Nephron progenitor cell (in vitro differentiated cells): ENCODE data around the gene KLHL29.

Experiments used
- DNase-seq: peaks from one replicate; pipeline ENCODE4 v3.0.0; 2021
- H3K27ac Mint-ChIP-seq: 2 replicates; pipeline ENCODE4 v1.8.0; 2021; ENCODE audit warnings: mild to moderate bottlenecking, moderate library complexity, mixed read lengths
- H3K27me3 Mint-ChIP-seq: 2 replicates; pipeline ENCODE4 v1.8.0; 2021; ENCODE audit warnings: mild to moderate bottlenecking, low read depth, mixed read lengths; ENCODE audit not compliant: poor library complexity
- H3K36me3 Mint-ChIP-seq: 2 replicates; pipeline ENCODE4 v1.8.0; 2021; ENCODE audit warnings: low read depth, mixed read lengths
- H3K4me1 Mint-ChIP-seq: 2 replicates; pipeline ENCODE4 v1.8.0; 2021; ENCODE audit warnings: mixed read lengths
- H3K4me3 Mint-ChIP-seq: 2 replicates; pipeline ENCODE4 v1.8.0; 2021; ENCODE audit warnings: mild to moderate bottlenecking, moderate library complexity, mixed read lengths
- H3K9me3 Mint-ChIP-seq: 2 replicates; pipeline ENCODE4 v1.8.0; 2021; ENCODE audit warnings: mild to moderate bottlenecking, moderate library complexity, mixed read lengths
- TF ChIP-seq, protein P1 (sequence below): fragments of 200-600 bp; sonication (generic); IDR thresholded peaks from 2 replicates; pipeline ENCODE4 v1.5.0; 2021; ENCODE audit warnings: antibody characterized with exemption

KLHL29 gene

DNA sequence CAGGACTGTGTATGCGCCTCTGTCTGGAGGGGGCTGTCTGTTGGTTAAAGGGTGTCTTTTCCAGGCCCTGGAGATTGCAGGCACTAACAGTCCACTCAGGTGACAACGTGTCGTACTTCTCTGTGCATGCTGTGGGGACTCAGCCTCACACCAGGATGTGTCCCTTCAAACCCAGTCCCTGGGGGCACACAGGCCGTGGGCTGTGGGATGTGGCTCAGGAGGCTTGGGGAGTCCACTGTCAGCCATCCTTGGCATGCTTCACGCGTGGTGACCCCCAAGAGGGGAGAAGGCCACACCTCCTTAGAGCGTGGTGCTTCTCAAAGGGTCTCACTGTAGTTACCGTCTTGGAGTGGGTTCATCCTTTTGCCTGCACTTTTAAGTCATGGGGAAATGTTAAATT, 127.8 kb downstream of the KLHL29 start:
- H3K27me3 Mint-ChIP-seq: peaks cover 34% of the 10 kb centered on the region
- H3K36me3 Mint-ChIP-seq: no peaks in the 10 kb centered on the region

DNA sequence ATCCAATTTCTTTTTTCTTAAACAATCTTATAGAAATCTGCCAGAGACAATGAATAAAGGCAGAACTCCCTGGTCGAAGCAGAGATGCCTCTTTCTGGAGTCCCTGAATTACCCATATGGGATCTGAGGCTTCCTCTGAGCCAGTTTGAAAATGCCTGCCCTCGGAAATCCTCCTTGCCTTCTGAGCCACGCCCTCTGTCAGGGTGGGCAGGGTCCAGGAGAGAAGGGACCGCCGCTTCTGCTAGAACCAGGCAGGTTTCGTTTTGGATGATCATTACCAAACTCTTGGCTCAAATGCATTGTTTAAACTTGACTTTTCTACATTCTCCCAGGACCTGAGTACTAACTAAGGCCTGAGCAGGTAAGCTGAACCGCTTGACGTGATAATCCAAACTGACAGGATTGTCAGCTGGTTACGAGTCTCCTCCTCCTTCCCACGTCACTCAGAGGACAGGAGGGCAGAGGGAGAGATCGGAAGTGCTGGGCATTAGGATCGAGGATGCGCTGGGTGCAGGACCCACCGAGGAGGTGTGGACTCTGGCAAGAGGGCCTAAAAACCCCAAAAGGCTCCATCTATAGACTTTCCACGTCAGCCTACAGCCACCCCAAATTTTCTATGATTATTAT, 128.4 kb downstream of the KLHL29 start:
- Mint-ChIP-seq H3K4me3 (peak overlapping the region; percentile 67), H3K9me3 (no peaks in the 10 kb centered on the region), H3K27me3 (peaks cover 32% of the 10 kb centered on the region), H3K4me1 (peaks cover 69% of the 10 kb centered on the region), H3K27ac (no peak overlapping the region), H3K36me3 (no peaks in the 10 kb centered on the region)
- TF ChIP-seq, protein P1, sequence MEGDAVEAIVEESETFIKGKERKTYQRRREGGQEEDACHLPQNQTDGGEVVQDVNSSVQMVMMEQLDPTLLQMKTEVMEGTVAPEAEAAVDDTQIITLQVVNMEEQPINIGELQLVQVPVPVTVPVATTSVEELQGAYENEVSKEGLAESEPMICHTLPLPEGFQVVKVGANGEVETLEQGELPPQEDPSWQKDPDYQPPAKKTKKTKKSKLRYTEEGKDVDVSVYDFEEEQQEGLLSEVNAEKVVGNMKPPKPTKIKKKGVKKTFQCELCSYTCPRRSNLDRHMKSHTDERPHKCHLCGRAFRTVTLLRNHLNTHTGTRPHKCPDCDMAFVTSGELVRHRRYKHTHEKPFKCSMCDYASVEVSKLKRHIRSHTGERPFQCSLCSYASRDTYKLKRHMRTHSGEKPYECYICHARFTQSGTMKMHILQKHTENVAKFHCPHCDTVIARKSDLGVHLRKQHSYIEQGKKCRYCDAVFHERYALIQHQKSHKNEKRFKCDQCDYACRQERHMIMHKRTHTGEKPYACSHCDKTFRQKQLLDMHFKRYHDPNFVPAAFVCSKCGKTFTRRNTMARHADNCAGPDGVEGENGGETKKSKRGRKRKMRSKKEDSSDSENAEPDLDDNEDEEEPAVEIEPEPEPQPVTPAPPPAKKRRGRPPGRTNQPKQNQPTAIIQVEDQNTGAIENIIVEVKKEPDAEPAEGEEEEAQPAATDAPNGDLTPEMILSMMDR: no peak
- no peak for DNase-seq

More for the DNA sequence above, 127.8 kb downstream of the KLHL29 start:
- H3K27ac Mint-ChIP-seq: no peak overlapping the region
- H3K9me3 Mint-ChIP-seq: no peaks in the 10 kb centered on the region
- no peak for DNase-seq
- H3K4me1 Mint-ChIP-seq: peaks cover 67% of the 10 kb centered on the region
- TF ChIP-seq, protein P1: no peak
- H3K4me3 Mint-ChIP-seq: no peak overlapping the region

GRCh38 chr2:23513872-23514793, 129.2 kb downstream of the KLHL29 start:
- Mint-ChIP-seq H3K27ac (no peak overlapping the region), H3K4me3 (no peak overlapping the region), H3K36me3 (no peaks in the 10 kb centered on the region), H3K27me3 (peaks cover 24% of the 10 kb centered on the region), H3K9me3 (no peaks in the 10 kb centered on the region), H3K4me1 (peaks cover 73% of the 10 kb centered on the region)
- TF ChIP-seq, protein P1: no peak
- no peak for DNase-seq

DNA sequence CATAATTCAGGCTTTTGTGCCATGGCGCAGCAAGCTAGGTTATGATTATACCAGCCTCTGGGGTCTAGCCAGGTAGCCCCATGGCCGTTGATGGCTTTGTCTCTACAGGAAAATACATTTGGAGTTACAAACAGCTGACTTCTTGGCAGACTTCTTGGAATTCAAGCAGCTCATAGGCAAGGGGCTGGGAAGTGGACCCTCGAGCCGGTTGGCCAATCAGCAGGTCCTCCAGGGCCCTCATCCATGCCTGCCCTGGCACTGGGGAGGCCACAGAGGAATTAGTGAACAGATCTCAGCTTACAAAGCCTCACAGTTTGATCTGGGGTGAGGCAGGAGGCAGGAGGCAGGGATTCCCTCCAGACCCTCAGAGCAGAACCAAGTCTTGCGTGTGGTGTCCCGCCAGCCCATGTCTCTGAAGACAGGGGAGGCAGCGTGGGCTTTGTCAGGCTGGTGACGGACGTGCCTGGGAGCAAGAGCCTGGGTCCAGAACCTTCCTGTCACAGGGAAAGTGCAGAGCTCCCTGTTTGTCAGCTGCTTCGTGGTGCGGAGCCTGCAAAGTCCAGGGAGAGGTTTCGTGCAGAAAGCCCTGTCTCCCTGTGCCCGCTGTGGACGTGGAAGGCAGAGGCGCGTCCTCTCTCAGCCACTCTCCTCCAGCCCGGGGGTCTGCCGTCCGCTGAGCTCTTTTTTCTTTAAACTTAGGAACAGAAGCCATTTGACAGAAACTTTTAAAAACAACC, 131.7 kb downstream of the KLHL29 start:
- peak overlapping the region; percentile 21 for H3K4me3 Mint-ChIP-seq
- no peak for DNase-seq
- no peak overlapping the region for H3K27ac Mint-ChIP-seq
- peaks cover 88% of the 10 kb centered on the region for H3K4me1 Mint-ChIP-seq
- peaks cover 19% of the 10 kb centered on the region for H3K27me3 Mint-ChIP-seq
- H3K36me3 Mint-ChIP-seq: no peaks in the 10 kb centered on the region
- TF ChIP-seq, protein P1: no peak
- no peaks in the 10 kb centered on the region for H3K9me3 Mint-ChIP-seq

DNA sequence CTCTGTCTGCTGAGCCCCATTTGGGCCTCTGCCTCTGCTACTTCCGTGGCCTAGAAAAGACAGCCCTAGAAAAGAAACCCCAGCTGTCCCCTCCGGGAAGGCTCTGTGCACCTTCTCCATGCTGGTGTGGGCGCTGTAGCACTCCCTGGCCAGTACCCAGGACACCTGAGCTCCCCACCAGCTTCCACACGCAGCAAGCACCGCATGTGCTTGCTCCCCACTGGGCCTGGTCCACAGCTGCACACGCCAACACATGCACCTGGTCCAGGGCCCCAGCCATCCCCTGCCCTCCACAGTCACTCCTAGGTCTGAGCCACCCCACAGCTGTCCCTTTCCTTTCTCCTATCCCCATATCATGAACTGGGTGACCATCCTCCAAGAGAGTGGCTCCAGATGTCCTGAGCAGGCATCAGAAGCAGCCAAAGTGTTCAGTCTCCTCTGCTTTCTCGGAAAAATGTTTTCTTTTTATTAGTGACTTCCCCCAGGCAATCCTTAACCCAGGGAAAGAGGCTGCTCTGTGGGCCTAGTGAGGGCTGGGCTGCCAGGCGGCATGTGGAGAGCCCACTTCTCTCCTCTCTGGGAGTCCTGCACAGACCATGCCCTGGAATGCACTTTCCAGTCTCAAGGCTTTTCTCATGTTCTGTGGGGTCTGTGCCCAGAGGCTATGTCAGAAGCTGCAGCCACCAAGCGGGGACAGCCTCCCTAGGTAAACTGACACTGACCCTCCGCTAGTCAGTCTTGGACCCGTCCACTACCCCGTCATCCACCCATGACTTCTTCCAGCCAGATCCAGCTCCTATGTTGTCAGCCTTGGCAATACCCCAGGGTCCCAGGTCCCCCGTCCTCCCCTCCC, 133.7 kb downstream of the KLHL29 start:
- Mint-ChIP-seq H3K4me3 (no peak overlapping the region), H3K36me3 (no peaks in the 10 kb centered on the region), H3K9me3 (no peaks in the 10 kb centered on the region), H3K27me3 (peaks cover 22% of the 10 kb centered on the region), H3K27ac (peak overlapping the region; percentile 67), H3K4me1 (peaks cover 89% of the 10 kb centered on the region)
- no peak for DNase-seq
- TF ChIP-seq, protein P1: no peak
